ENCODE results near the gene ZNF582. TPM values are rescaled to one million over a fixed set of nuclear protein-coding genes. Genes with fewer than 3 reads are reported as not detected.

Gene ZNF582
- total and polyA plus RNA-seq, 12 donors, result 3.0 to 6.2 (median 4.5) TPM

DNA sequence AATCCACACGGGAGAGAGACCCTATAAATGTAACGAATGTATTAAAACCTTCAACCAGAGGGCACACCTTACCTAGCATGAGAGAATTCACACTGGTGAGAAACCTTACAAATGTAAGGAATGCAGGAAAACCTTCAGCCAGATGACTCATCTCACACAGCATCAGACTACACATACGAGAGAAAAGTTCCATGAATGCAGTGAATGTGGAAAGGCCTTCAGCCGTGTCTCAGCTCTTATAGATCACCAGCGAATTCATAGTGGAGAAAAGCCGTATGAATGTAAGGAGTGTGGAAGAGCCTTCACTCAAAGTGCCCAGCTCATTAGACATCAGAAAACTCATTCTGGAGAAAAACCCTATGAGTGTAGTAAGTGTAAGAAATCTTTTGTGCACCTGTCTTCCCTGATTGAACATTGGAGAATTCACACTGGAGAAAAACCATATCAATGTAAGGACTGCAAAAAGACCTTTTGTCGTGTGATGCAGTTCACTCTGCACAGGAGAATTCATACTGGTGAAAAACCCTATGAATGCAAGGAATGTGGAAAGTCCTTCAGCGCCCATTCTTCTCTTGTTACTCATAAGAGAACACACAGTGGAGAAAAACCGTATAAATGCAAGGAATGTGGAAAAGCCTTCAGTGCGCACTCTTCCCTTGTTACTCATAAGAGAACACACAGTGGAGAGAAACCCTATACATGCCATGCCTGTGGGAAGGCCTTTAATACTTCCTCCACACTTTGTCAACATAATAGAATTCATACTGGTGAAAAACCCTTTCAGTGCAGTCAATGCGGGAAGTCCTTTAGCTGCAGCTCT is 16.0 kb downstream of the ZNF582 start:
- no peak for TF ChIP-seq CTCF (IDR thresholded peaks at IDR 0.05)
- Histone ChIP-seq H3K4me1 (no peaks in the 10 kb centered on the region), H3K4me3 (no peak overlapping the region), H3K27ac (no peak overlapping the region), H3K36me3 (peaks cover 6 to 79% (median 64%) of the 10 kb centered on the region in 9 donors), H3K27me3 (no peaks in the 10 kb centered on the region), H3K9me3 (peaks cover 0 to 100% (median 17%) of the 10 kb centered on the region in 11 donors)
- intact Hi-C loops (cut with DNase I), result no loop called here
- no peak for DNase-seq
- ATAC-seq, result no peak
- WGBS, 2 donors, result 89 to 90% methylated on average over 11 of the region's 11 CpGs

DNA sequence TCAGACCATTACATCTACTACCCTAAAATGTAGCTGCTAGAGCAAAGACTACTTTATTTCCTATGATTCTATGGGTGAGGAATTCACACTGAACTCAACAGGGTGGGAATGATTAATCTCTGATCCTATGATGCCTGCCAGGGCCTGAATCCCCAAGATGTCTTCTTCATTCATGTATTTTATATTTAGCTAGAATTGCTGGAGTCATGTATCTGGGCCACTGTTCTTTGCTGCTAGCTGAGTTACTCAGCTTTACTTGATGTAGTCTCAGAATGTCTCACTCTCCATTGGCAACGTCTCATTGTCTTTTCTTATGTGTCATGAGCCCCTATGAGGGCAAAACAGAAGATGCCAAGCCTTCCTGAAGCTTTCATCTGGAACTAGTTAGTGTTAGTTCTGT is 21.1 kb downstream of the ZNF582 start:
- intact Hi-C loops (cut with DNase I), result no loop called here
- no peak for TF ChIP-seq CTCF (IDR thresholded peaks at IDR 0.05)
- Histone ChIP-seq H3K4me1 (peaks cover 2 to 26% (median 18%) of the 10 kb centered on the region in 9 donors), H3K27me3 (no peaks in the 10 kb centered on the region), H3K27ac (no peak overlapping the region), H3K4me3 (no peak overlapping the region), H3K36me3 (peaks cover 0 to 79% (median 52%) of the 10 kb centered on the region in 9 donors), H3K9me3 (peaks cover 0 to 72% (median 9%) of the 10 kb centered on the region in 11 donors)
- no peak for DNase-seq
- WGBS, 2 donors, result 90 to 95% methylated on average over 1 of the region's 1 CpG
- ATAC-seq, result no peak

GRCh38 chr19:56369886-56370676 is 23.3 kb downstream of the ZNF582 start:
- Histone ChIP-seq H3K4me3 (no peak overlapping the region), H3K27ac (no peak overlapping the region), H3K27me3 (no peaks in the 10 kb centered on the region), H3K9me3 (peaks cover 0 to 68% (median 0%) of the 10 kb centered on the region in 11 donors), H3K36me3 (peaks cover 0 to 57% (median 32%) of the 10 kb centered on the region in 9 donors), H3K4me1 (peaks cover 2 to 26% (median 18%) of the 10 kb centered on the region in 9 donors)
- WGBS, 2 donors, result 97 to 100% methylated on average over 3 of the region's 3 CpGs
- ATAC-seq (no peak), DNase-seq (no peak)
- no peak for TF ChIP-seq CTCF (IDR thresholded peaks at IDR 0.05)
- intact Hi-C loops (cut with DNase I), result loop anchor here in 1 of 10 donors (2.0 kb wide), 1 partner anchor 55 kb away; the partner anchor contains the start of gene ZSCAN5A
